Measurements from ENCODE around the gene PDE1A.

GRCh38 chr2:182444170-182444569 lies 17.3 kb upstream of the PDE1A start:
- TF ChIP-seq MEF2A (IDR thresholded peaks at IDR 0.05; ENCODE audit: borderline replicate concordance, low read depth) (no peak), CTCF (IDR thresholded peaks at IDR 0.05) (no peak), YY1 (IDR thresholded peaks at IDR 0.05; ENCODE audit: low read depth) (no peak), RAD21 (IDR thresholded peaks at IDR 0.05; ENCODE audit: low read length) (no peak)

All from SK-N-SH (cell line).